SK-N-SH treated with all-trans-retinoic acid at 6 μM for 48 hours (cell line): ENCODE data around the gene POLR2M.

Experiments
- ATAC-seq: fragments of 200-7000 bp; cut with Tn5 transposase; 3 replicates; pipeline ENCODE4 v1.9.1; 2020; ENCODE audit warnings: mild to moderate bottlenecking, moderate library complexity
- ARNTL ChIP-seq: fragments of 450-650 bp; formaldehyde crosslinking; IDR thresholded peaks from 2 replicates; pipeline ENCODE4 v1.5.0; 2020; ENCODE audit warnings: low read depth, mild to moderate bottlenecking, moderate library complexity, borderline replicate concordance
- CSDC2 ChIP-seq: fragments of 250-450 bp; sonication (Bioruptor Pico); IDR thresholded peaks from 2 replicates; pipeline ENCODE4 v1.5.0; 2020; ENCODE audit warnings: mild to moderate bottlenecking, moderate library complexity
- ESRRG ChIP-seq: fragments of 250-450 bp; sonication (Bioruptor Pico); IDR thresholded peaks from 2 replicates; pipeline ENCODE4 v1.6.1; 2021; ENCODE audit warnings: mild to moderate bottlenecking
- GLIS3 ChIP-seq: fragments of 250-450 bp; sonication (Bioruptor Pico); IDR thresholded peaks from 2 replicates; pipeline ENCODE4 v1.5.0; 2020; ENCODE audit warnings: mild to moderate bottlenecking, moderate library complexity
- ISL1 ChIP-seq: fragments of 250-450 bp; sonication (Bioruptor Pico); IDR thresholded peaks from 2 replicates; pipeline ENCODE4 v2.1.2; 2022; ENCODE audit warnings: mild to moderate bottlenecking, moderate library complexity
- OSR1 ChIP-seq: fragments of 250-450 bp; sonication (Bioruptor Pico); IDR thresholded peaks from 2 replicates; pipeline ENCODE4 v1.8.0; 2022; ENCODE audit warnings: moderate library complexity, mild to moderate bottlenecking, inconsistent platforms
- RARB ChIP-seq: fragments of 250-450 bp; sonication (Bioruptor Pico); IDR thresholded peaks from 2 replicates; pipeline ENCODE4 v1.8.0; 2021; ENCODE audit warnings: mild to moderate bottlenecking, moderate library complexity
- SNAI2 ChIP-seq: fragments of 250-450 bp; sonication (Bioruptor Pico); IDR thresholded peaks from 2 replicates; pipeline ENCODE4 v1.5.0; 2020; ENCODE audit warnings: mild to moderate bottlenecking, moderate library complexity
- TOX ChIP-seq: fragments of 250-450 bp; sonication (Bioruptor Pico); IDR thresholded peaks from 2 replicates; pipeline ENCODE4 v1.8.0; 2021; ENCODE audit warnings: mild to moderate bottlenecking, moderate library complexity, borderline replicate concordance
- ZFP3 ChIP-seq: fragments of 250-450 bp; sonication (Bioruptor Pico); IDR thresholded peaks from 2 replicates; pipeline ENCODE4 v1.5.0; 2020; ENCODE audit warnings: mild to moderate bottlenecking, moderate library complexity
- ZFP30 ChIP-seq: fragments of 450-650 bp; formaldehyde crosslinking; IDR thresholded peaks from 2 replicates; pipeline ENCODE4 v1.5.0; 2022; ENCODE audit warnings: mild to moderate bottlenecking, moderate library complexity
- ZNF565 ChIP-seq: fragments of 450-650 bp; formaldehyde crosslinking; conservative IDR thresholded peaks from 2 replicates; pipeline ENCODE4 v1.5.0; 2020; ENCODE audit warnings: low read depth, mild to moderate bottlenecking, moderate library complexity
- ZNF70 ChIP-seq: fragments of 450-650 bp; formaldehyde crosslinking; IDR thresholded peaks from 2 replicates; pipeline ENCODE4 v1.5.0; 2020; ENCODE audit warnings: mild to moderate bottlenecking, moderate library complexity
- ZNF8 ChIP-seq: fragments of 450-650 bp; formaldehyde crosslinking; IDR thresholded peaks from 2 replicates; pipeline ENCODE4 v1.5.0; 2020; ENCODE audit warnings: mild to moderate bottlenecking, moderate library complexity
- TF ChIP-seq, protein P1 (sequence below): fragments of 250-450 bp; sonication (Bioruptor Pico); IDR thresholded peaks from 2 replicates; pipeline ENCODE4 v1.5.1; 2020; ENCODE audit warnings: low read depth, mild to moderate bottlenecking, moderate library complexity
- TF ChIP-seq, protein P2 (sequence below): fragments of 250-450 bp; sonication (Bioruptor Pico); IDR thresholded peaks from 2 replicates; pipeline ENCODE4 v1.8.0; 2020; ENCODE audit warnings: mild to moderate bottlenecking, moderate library complexity, borderline replicate concordance
- TF ChIP-seq, protein P3 (sequence below): fragments of 250-450 bp; sonication (Bioruptor Pico); IDR thresholded peaks from 2 replicates; pipeline ENCODE4 v1.5.1; 2021; ENCODE audit warnings: mild to moderate bottlenecking, moderate library complexity
- TF ChIP-seq, protein P4 (sequence below): fragments of 250-450 bp; sonication (Bioruptor Pico); IDR thresholded peaks from 2 replicates; pipeline ENCODE4 v1.8.0; 2021; ENCODE audit warnings: low read depth, mild to moderate bottlenecking, moderate library complexity, borderline replicate concordance
- TF ChIP-seq, protein P5 (sequence below): fragments of 250-450 bp; sonication (Bioruptor Pico); IDR thresholded peaks from 2 replicates; pipeline ENCODE4 v1.5.0; 2020; ENCODE audit warnings: mild to moderate bottlenecking, moderate library complexity

POLR2M gene

DNA sequence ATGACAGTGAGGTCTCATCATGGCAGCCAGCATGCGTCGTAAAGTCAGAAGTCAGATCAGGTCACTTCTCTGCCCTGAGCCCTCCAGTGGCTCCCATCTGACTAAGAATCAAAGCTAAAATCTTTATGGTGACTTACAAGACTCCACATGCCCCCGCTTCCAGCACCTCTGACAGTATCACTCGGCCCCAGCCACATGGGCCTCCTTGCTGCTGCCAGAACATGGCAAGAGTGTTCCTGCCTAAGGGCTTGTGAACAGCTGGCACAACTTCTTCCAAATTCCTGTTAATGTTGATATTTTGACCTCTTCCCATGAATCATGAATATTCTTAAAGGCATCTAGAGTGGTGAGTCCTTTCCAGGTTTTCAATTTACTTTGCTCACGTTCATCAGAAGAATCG is 20.5 kb downstream of the POLR2M start:
- TF ChIP-seq CSDC2 (CRISPR knock-in tag), result no peak
- no peak for TF ChIP-seq ZFP30 (CRISPR knock-in tag)
- TF ChIP-seq, protein P1, sequence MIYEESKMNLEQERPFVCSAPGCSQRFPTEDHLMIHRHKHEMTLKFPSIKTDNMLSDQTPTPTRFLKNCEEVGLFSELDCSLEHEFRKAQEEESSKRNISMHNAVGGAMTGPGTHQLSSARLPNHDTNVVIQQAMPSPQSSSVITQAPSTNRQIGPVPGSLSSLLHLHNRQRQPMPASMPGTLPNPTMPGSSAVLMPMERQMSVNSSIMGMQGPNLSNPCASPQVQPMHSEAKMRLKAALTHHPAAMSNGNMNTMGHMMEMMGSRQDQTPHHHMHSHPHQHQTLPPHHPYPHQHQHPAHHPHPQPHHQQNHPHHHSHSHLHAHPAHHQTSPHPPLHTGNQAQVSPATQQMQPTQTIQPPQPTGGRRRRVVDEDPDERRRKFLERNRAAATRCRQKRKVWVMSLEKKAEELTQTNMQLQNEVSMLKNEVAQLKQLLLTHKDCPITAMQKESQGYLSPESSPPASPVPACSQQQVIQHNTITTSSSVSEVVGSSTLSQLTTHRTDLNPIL (CRISPR knock-in tag), result no peak
- TF ChIP-seq ARNTL (CRISPR knock-in tag), result no peak
- TF ChIP-seq GLIS3 (CRISPR knock-in tag), result no peak
- TF ChIP-seq, protein P2, sequence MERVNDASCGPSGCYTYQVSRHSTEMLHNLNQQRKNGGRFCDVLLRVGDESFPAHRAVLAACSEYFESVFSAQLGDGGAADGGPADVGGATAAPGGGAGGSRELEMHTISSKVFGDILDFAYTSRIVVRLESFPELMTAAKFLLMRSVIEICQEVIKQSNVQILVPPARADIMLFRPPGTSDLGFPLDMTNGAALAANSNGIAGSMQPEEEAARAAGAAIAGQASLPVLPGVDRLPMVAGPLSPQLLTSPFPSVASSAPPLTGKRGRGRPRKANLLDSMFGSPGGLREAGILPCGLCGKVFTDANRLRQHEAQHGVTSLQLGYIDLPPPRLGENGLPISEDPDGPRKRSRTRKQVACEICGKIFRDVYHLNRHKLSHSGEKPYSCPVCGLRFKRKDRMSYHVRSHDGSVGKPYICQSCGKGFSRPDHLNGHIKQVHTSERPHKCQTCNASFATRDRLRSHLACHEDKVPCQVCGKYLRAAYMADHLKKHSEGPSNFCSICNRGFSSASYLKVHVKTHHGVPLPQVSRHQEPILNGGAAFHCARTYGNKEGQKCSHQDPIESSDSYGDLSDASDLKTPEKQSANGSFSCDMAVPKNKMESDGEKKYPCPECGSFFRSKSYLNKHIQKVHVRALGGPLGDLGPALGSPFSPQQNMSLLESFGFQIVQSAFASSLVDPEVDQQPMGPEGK (CRISPR knock-in tag), result no peak
- ATAC-seq, result no peak

DNA sequence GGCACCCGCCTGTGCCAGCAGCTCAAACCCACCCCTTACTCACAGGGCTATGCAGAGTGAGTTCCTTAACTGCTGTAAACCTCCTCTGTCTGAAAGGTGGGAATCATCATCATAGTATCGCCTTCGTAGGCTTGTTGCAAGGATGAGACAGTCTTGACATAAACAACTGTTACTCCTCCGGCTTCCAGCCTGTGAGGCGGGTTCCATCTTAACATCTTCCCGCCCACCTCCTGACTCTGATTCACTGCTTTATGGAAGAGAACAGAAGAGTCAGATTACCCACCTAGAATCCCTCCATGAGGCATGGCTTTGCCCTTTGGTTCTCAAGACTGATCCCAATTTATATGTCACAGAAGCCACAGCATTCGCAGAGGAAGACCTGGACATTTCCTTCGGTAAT is 21.9 kb downstream of the POLR2M start:
- ATAC-seq, result no peak
- TF ChIP-seq ISL1 (CRISPR knock-in tag) (no peak), TOX (no peak), SNAI2 (CRISPR knock-in tag) (no peak), OSR1 (no peak), ZFP3 (CRISPR knock-in tag) (no peak), ZNF8 (CRISPR knock-in tag) (no peak), ZFP30 (CRISPR knock-in tag) (no peak), ESRRG (no peak), ZNF565 (no peak), RARB (CRISPR knock-in tag) (no peak), ZNF70 (CRISPR knock-in tag) (no peak), ARNTL (CRISPR knock-in tag) (no peak)
- TF ChIP-seq, protein P1 (CRISPR knock-in tag), result no peak
- TF ChIP-seq, protein P3, sequence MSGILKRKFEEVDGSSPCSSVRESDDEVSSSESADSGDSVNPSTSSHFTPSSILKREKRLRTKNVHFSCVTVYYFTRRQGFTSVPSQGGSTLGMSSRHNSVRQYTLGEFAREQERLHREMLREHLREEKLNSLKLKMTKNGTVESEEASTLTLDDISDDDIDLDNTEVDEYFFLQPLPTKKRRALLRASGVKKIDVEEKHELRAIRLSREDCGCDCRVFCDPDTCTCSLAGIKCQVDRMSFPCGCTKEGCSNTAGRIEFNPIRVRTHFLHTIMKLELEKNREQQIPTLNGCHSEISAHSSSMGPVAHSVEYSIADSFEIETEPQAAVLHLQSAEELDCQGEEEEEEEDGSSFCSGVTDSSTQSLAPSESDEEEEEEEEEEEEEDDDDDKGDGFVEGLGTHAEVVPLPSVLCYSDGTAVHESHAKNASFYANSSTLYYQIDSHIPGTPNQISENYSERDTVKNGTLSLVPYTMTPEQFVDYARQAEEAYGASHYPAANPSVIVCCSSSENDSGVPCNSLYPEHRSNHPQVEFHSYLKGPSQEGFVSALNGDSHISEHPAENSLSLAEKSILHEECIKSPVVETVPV (CRISPR knock-in tag), result no peak
- TF ChIP-seq, protein P4, sequence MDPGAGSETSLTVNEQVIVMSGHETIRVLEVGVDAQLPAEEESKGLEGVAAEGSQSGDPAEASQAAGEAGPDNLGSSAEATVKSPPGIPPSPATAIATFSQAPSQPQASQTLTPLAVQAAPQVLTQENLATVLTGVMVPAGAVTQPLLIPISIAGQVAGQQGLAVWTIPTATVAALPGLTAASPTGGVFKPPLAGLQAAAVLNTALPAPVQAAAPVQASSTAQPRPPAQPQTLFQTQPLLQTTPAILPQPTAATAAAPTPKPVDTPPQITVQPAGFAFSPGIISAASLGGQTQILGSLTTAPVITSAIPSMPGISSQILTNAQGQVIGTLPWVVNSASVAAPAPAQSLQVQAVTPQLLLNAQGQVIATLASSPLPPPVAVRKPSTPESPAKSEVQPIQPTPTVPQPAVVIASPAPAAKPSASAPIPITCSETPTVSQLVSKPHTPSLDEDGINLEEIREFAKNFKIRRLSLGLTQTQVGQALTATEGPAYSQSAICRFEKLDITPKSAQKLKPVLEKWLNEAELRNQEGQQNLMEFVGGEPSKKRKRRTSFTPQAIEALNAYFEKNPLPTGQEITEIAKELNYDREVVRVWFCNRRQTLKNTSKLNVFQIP, result no peak
- TF ChIP-seq, protein P2 (CRISPR knock-in tag), result no peak
- TF ChIP-seq, all 23 proteins: peak for 0

DNA sequence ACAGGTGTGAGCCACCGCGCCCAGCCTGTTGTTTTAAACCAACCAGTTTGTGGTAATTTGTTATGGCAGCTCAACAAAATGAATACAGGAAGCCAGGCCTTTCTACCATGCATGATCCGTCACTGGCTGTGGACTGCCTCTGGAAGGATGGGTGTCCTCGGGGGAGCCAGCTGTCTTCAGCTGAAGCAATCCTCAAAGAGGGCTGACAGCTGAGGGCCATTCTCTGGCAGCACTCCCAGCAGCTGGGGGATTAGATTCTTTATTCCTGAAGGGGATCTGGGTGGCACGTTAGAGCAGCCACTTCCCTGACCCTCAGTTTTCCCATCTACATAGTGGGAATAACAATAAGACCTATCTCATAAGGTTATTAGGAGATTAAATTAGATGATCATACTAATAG is 24.4 kb downstream of the POLR2M start:
- ATAC-seq, result no peak
- TF ChIP-seq RARB (CRISPR knock-in tag), result no peak
- TF ChIP-seq, protein P4, result no peak
- TF ChIP-seq, protein P5, sequence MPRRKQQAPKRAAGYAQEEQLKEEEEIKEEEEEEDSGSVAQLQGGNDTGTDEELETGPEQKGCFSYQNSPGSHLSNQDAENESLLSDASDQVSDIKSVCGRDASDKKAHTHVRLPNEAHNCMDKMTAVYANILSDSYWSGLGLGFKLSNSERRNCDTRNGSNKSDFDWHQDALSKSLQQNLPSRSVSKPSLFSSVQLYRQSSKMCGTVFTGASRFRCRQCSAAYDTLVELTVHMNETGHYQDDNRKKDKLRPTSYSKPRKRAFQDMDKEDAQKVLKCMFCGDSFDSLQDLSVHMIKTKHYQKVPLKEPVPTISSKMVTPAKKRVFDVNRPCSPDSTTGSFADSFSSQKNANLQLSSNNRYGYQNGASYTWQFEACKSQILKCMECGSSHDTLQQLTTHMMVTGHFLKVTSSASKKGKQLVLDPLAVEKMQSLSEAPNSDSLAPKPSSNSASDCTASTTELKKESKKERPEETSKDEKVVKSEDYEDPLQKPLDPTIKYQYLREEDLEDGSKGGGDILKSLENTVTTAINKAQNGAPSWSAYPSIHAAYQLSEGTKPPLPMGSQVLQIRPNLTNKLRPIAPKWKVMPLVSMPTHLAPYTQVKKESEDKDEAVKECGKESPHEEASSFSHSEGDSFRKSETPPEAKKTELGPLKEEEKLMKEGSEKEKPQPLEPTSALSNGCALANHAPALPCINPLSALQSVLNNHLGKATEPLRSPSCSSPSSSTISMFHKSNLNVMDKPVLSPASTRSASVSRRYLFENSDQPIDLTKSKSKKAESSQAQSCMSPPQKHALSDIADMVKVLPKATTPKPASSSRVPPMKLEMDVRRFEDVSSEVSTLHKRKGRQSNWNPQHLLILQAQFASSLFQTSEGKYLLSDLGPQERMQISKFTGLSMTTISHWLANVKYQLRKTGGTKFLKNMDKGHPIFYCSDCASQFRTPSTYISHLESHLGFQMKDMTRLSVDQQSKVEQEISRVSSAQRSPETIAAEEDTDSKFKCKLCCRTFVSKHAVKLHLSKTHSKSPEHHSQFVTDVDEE (CRISPR knock-in tag), result no peak
- TF ChIP-seq, protein P2 (CRISPR knock-in tag), result no peak
- TF ChIP-seq SNAI2 (CRISPR knock-in tag), result no peak
- no peak for TF ChIP-seq ZFP30 (CRISPR knock-in tag)
- TF ChIP-seq, protein P1 (CRISPR knock-in tag), result no peak
- TF ChIP-seq ZNF70 (CRISPR knock-in tag), result no peak
